OCI-LY7 (cell line): ENCODE results near the gene ZDHHC14. TPM values are rescaled to one million over a fixed set of nuclear protein-coding genes. Genes with fewer than 3 reads are reported as not detected.

Experiments used
- BruUV-seq: library from RNA; stranded (reverse); fragments of 400-500 nt; replicated peaks from 2 replicates; lab custom pipeline; 2021; lab: Mats Ljungman, UMichigan
- CTCF ChIA-PET: fragments of 300-600 bp; sonication (Branson Sonifier 250); formaldehyde crosslinking; loops from one replicate; lab custom pipeline; 2022; ENCODE audit warnings: antibody characterized with exemption; ENCODE audit not compliant: unreplicated experiment; lab: Charles Lee
- POLR2A ChIA-PET: fragments of 300-600 bp; sonication (Branson Sonifier 250); formaldehyde crosslinking; loops from one replicate; lab custom pipeline; 2022; ENCODE audit warnings: antibody characterized with exemption; lab: Charles Lee
- DNase-seq: peaks from one replicate; pipeline ENCODE4 v3.0.0-alpha.2; 2015; ENCODE audit warnings: low spot score
- H2AFZ ChIP-seq: fragments of 200-600 bp; sonication (generic), shearing (Covaris generic); 2 replicates; pipeline ENCODE4 v1.6.1; 2014; ENCODE audit warnings: mild to moderate bottlenecking, antibody characterized with exemption, low read length, moderate library complexity
- H3K27ac ChIP-seq: fragments of 200-600 bp; sonication (generic); 2 replicates; pipeline ENCODE4 v1.5.1; 2014; ENCODE audit warnings: mixed run types, low read depth, mild to moderate bottlenecking, moderate library complexity, low read length, inconsistent platforms; ENCODE audit not compliant: poor library complexity, severe bottlenecking
- H3K36me3 ChIP-seq: fragments of 200-600 bp; sonication (generic); 2 replicates; pipeline ENCODE4 v1.6.1; 2014; ENCODE audit warnings: mild to moderate bottlenecking, antibody characterized with exemption, low read length, moderate library complexity, mixed read lengths; ENCODE audit not compliant: insufficient read depth
- H3K4me1 ChIP-seq: fragments of 200-600 bp; sonication (generic); 2 replicates; pipeline ENCODE4 v1.5.1; 2014; ENCODE audit warnings: mild to moderate bottlenecking, low read length; ENCODE audit not compliant: insufficient read depth, poor library complexity, severe bottlenecking
- H3K4me2 ChIP-seq: fragments of 200-600 bp; sonication (generic); 2 replicates; pipeline ENCODE4 v1.6.1; 2014; ENCODE audit warnings: mild to moderate bottlenecking, low read length
- H3K4me3 ChIP-seq: fragments of 200-600 bp; sonication (generic); 2 replicates; pipeline ENCODE4 v1.5.1; 2014; ENCODE audit warnings: mild to moderate bottlenecking, low read depth, low read length; ENCODE audit not compliant: poor library complexity, severe bottlenecking
- H3K79me2 ChIP-seq: fragments of 200-600 bp; sonication (generic); 2 replicates; pipeline ENCODE4 v1.6.1; 2016; ENCODE audit warnings: low read depth, mild to moderate bottlenecking, low read length, moderate library complexity, mixed read lengths; ENCODE audit not compliant: insufficient read depth
- H3K9me2 ChIP-seq: fragments of 200-600 bp; sonication (generic); 2 replicates; pipeline ENCODE4 v1.6.1; 2016; ENCODE audit warnings: mild to moderate bottlenecking, low read length, mixed read lengths; ENCODE audit not compliant: insufficient read depth
- H3K9me3 ChIP-seq: fragments of 200-600 bp; sonication (generic); 2 replicates; pipeline ENCODE4 v1.6.1; 2014; ENCODE audit warnings: mild to moderate bottlenecking, mixed run types, low read length, mixed read lengths
- H4K20me1 ChIP-seq: fragments of 200-600 bp; sonication (generic); 2 replicates; pipeline ENCODE4 v1.6.1; 2014; ENCODE audit warnings: mild to moderate bottlenecking, antibody characterized with exemption, low read length, moderate library complexity, mixed read lengths; ENCODE audit not compliant: insufficient read depth
- CTCF ChIP-seq: fragments of 200-600 bp; sonication (generic); conservative IDR thresholded peaks from 2 replicates; pipeline ENCODE4 v1.5.1; 2014; ENCODE audit warnings: mild to moderate bottlenecking, antibody characterized with exemption, low read length, moderate library complexity, mixed read lengths
- EZH2phosphoT487 ChIP-seq: fragments of 200-600 bp; sonication (generic); IDR thresholded peaks from 2 replicates; pipeline ENCODE4 v1.6.1; 2018; ENCODE audit warnings: low read depth, borderline replicate concordance, mild to moderate bottlenecking, mixed run types, antibody characterized with exemption, low read length, moderate library complexity, mixed read lengths
- intact Hi-C: fragments of 100-400 bp; cut with micrococcal nuclease; formaldehyde crosslinking; loops from one replicate; pipeline ENCODE4 v1.10.0; 2022; ENCODE audit not compliant: unreplicated experiment
- total RNA-seq, 2 experiments: library from RNA; depleted of rRNA in 1 of 2; stranded (reverse); fragments of >200 nt in 1 of 2; shearing (Covaris generic) in 1 of 2; gene quantifications; 2 replicates each; pipeline ENCODE4 v1.2.3, GENCODE V29; 2014 to 2022

Gene ZDHHC14
- total RNA-seq, 2 experiments from 2014 or later: 0.69 to 3.0 TPM

DNA sequence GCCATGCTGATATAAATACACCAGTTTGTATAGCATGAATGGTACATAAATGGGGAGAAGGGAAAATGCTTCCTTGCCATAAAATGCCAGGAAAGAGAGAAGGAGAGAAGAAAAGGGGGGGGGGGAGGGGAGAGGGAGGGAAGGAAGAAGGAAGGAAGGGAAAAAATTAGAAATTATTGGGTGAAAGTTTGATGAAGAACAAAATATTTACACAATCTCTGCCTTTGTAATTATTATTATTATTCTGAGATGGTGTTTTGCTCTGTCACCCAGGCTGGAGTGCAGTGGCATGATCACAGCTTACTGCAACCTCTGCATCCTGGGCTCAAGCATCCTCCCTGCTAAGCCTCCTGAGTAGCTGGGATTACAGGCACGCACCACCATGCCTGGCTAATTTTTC lies 10.2 kb upstream of the ZDHHC14 start:
- no peak for DNase-seq
- BruUV-seq: no TSS peak
- no peak for TF ChIP-seq CTCF
- Histone ChIP-seq H4K20me1 (0 out of 2 replicates have a peak, but pooled peaks cover 4% of the 10 kb centered on the region), H3K36me3 (no peaks in the 10 kb centered on the region), H3K4me2 (no peak overlapping the region), H3K4me3 (no peak overlapping the region), H3K79me2 (no peaks in the 10 kb centered on the region), H3K27ac (no peak overlapping the region), H2AFZ (no peak overlapping the region), H3K9me3 (no peaks in the 10 kb centered on the region), H3K4me1 (peaks cover 21% of the 10 kb centered on the region), H3K9me2 (no peaks in the 10 kb centered on the region)
- POLR2A ChIA-PET: interaction anchor here (2.6 kb wide), 1 partner anchor 9 kb away, joined by 12 read pairs; no protein-coding TSS in a partner anchor
- CTCF ChIA-PET: no interaction called here
- intact Hi-C loops: no loop called here

DNA sequence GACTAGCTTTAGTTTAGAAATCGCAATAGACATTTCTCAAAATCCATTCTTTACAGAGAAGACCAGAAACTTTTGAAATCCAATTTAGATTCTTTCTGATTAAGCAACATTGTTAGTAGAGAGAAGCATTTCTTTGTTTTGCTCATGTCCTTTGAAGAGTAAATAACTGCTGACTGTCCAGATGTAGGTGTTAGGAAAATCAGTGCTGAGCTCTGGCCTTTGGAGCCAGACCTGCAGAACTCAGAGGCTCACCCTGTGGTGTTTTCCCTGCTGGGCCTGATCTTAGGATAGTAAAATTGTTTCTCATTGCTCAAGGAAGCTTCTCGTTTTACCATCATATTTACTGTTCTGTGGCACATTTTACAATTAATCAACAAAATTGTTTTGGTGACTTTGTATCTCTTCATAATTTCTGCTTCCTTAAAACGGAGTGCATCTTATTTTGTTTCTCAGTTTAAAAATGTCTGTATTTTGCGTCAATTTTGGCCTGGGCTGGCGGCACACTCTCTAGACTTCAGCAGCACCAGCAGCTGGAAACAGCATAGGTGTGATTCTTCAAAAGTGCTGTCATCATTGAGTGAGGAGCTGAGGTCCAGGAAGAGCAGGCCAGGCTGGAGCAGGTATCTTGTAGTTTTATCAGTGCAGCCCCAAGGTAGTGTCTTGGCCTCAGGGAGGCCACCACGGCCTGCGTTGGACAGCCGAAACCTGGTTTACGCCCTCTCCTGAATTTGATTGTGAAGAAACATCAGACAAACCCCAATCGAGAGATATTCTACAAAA lies 8.3 kb upstream of the ZDHHC14 start:
- Histone ChIP-seq H3K4me1 (peaks cover 30% of the 10 kb centered on the region), H3K79me2 (no peaks in the 10 kb centered on the region), H2AFZ (no peak overlapping the region), H4K20me1 (0 out of 2 replicates have a peak, but pooled peaks cover 4% of the 10 kb centered on the region), H3K4me2 (no peak overlapping the region), H3K4me3 (no peak overlapping the region), H3K9me3 (no peaks in the 10 kb centered on the region), H3K36me3 (no peaks in the 10 kb centered on the region), H3K27ac (no peak overlapping the region), H3K9me2 (no peaks in the 10 kb centered on the region)
- TF ChIP-seq EZH2phosphoT487: no peak
- TF ChIP-seq CTCF: no peak
- ChIA-PET CTCF (no interaction called here), POLR2A (interaction anchor here (0.8 to 1.0 kb wide), 3 partner anchors 50 to 61 kb away, joined by 3 to 4 read pairs (median 3); partner anchors contain the start of gene TMEM242)
- no peak for DNase-seq
- intact Hi-C loops: no loop called here
- no TSS peak for BruUV-seq

GRCh38 chr6:157374889-157375443 lies 6.0 kb upstream of the ZDHHC14 start:
- ChIA-PET POLR2A (interaction anchor here (0.6 to 0.7 kb wide), 4 partner anchors 43 to 391 kb away, joined by 3 to 5 read pairs (median 4); no protein-coding TSS in a partner anchor), CTCF (no interaction called here)

More at GRCh38 chr6:157374889-157375443, 6.0 kb upstream of the ZDHHC14 start:
- TF ChIP-seq CTCF (no peak), EZH2phosphoT487 (no peak)
- Histone ChIP-seq H3K9me3 (no peaks in the 10 kb centered on the region), H3K79me2 (no peaks in the 10 kb centered on the region), H4K20me1 (0 out of 2 replicates have a peak, but pooled peaks cover 4% of the 10 kb centered on the region), H3K9me2 (no peaks in the 10 kb centered on the region), H3K4me1 (peaks cover 22% of the 10 kb centered on the region), H3K27ac (no peak overlapping the region), H3K4me2 (no peak overlapping the region), H2AFZ (no peak overlapping the region), H3K4me3 (no peak overlapping the region), H3K36me3 (no peaks in the 10 kb centered on the region)
- no TSS peak for BruUV-seq
- DNase-seq: no peak
- intact Hi-C loops: no loop called here
